Renal cortical epithelial cell (primary cell): ENCODE results near the gene MAP3K20. TPM values are rescaled to one million over a fixed set of nuclear protein-coding genes. Genes with fewer than 3 reads are reported as not detected.

Experiments used
- DNase-seq: peaks from one replicate; pipeline ENCODE4 v3.0.0-alpha.2; 2011; ENCODE audit warnings: low read depth
- total RNA-seq: library from RNA; depleted of rRNA; stranded (reverse); fragments of >200 nt; gene quantifications from 2 replicates; pipeline ENCODE4 v1.2.3, GENCODE V29; 2014

MAP3K20 gene
- total RNA-seq, 1 donor from 2014 or later: 28.5 TPM

DNA sequence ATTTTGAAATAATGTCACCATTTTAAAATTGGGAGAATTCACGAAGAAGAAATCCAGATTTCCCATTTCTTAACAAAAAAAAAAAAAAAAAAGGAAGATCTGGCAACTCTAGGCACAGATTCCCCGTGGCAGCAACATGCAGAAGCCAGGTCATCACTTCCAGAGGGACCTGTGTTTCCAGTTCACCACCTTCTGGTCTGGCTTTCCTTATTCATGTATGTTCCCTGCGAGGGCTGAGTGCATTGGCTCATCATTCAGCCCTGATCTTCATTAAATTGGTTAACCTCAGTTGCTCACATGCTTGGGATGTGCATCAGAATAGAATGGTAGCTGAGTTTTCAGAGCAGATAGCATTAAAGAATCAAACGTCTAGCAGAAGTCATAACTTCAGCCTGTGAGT lies 25.0 kb upstream of the MAP3K20 start:
- DNase-seq: no peak

DNA sequence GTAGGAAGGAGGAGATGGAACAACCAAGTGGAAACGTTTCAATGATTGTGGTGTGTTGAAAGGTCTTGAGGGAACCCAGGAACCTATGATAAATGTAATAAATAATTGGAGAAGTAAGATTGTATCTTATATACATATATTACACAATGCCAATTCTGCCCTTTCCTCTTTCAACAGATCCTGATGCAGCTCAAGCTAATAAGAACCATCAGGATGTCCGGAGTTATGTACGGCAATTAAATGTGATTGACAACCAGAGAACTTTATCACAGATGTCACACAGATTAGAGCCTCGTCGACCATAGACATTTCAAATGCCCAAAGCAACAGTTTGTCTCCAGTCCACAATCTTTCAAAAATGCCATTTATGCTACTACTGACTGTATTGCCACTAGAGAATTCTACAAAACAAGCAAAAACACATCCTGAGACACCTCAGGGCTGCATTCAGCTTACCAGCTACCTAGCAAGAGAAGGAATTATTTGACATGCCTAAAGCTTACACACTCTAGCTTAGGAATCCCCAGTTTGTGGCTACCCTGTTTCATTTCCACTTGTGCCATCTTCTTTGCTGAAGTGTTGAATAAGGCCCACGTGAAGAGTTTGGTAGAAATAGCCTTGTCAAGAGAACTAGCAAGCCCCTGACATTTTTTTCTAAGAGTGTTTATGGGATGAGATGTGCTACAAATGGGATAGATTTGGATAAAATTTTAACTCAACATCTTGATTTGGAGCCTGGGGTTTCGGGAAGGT lies 24.0 kb upstream of the MAP3K20 start:
- no peak for DNase-seq

- peak; percentile 43 for DNase-seq
These were observed 22.5 kb upstream of the MAP3K20 start for GRCh38 chr2:173053043-173053699.

DNA sequence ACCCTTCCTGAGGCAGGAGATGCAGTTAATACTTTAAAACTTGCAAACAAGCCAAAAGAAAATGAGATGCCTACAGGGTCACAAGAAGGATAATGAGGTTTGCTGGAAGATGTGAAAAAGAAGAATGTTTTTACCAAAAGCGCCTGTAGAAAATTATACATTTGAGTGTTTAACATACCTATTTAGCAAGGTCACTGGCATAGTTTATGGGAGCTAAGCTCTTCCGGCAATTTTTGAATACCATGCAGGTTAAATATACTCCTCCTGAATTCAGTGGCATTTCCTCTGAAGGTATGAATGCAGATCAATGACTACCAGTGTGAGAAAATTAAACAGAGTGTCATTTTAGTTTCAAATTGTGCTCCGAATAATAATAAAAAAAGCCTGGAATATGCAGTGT lies 21.2 kb upstream of the MAP3K20 start:
- DNase-seq: no peak

DNA sequence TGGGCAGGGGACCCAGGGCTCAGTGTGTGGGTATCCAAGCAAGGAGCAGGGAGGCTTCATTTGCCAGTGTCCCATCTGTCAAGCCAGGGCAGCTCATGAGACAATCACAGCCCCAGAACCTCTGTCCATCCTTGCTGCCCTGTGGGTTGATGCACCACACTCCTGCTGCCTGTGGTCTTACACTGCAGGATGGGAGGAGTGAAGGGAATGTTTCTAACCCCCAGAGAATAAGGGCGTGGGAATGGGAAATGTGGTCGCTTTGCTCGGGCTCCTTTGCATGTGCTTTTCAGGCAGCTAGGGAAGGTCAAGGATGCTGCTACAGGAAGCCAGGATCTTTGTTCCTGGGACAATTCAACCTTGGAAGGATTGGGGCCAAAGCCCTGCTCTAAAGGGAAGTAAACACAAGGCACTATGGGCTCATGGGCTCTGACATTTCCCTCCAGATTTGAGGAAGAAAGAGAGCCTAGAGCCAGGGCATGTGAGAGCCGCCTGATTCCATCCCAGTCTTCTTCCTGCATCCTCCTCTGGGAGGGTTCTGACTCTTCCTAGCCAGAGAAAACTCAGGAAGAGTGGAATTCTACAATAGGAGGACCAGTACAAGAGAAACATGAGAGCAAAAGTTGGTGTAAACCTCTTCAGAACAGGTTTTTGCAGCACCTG lies 18.8 kb upstream of the MAP3K20 start:
- no peak for DNase-seq

DNA sequence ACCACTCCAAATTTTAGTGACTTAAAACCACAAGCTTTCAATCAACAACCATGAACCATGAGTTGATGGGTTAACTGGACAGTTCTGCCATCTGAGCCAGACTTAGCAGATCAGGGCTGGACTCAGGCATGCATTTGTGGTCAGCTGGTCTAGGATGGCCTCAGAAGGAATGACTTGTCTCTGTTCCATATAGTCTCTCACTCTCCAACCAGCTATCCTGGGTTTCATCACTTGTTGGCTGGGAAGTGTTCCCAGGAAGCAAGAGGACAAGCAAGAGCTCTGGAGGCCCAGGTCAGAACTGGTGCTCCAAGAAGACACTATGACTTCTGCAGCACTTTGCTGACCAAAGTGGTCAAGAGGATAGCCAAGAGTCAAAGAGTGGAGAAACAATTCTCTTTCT lies 17.5 kb upstream of the MAP3K20 start:
- DNase-seq: no peak

GRCh38 chr2:173058673-173059072 lies 17.0 kb upstream of the MAP3K20 start:
- no peak for DNase-seq

DNA sequence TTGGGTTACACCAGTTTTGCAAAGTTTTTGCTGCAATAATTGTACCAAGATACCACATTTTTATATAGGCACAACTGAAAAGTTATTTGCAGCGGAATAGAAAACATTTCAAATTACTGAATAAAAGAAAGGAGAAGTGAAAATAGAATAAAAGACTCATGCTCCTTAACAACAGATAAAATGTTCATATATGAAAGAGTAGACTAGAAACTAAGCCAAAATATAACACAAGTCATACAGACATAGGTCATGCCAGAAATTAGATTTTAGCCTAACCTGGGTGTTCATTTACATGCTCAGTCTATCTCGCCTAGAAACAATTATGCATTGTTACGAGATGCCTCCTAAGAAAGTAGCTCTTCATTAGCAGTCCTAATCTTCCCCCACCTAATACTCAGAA lies 16.4 kb upstream of the MAP3K20 start:
- no peak for DNase-seq

DNA sequence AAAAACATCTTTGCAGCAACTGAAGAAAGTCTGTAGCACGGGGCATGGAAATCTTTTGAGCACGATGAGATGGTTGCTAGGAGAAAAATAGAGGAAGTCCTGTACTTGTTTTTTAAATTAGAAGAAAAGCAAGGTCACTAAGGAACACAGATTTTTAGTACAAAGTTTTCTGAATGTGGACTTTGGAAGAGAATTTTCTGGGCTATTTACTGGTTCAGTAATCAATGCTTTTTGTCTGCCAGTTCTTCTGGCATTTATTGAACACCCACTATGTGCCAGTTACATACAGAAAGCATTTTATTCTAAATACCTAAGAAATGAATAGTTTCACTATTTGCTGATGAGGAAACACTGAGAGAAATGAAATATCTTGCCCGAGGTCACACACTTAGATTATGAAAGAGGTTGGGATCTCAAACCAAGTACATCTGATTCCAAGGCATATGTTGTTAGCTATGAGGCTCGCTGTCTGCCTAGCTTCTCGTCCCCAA lies 15.6 kb upstream of the MAP3K20 start:
- no peak for DNase-seq

GRCh38 chr2:173062801-173063200 lies 12.8 kb upstream of the MAP3K20 start:
- no peak for DNase-seq

DNA sequence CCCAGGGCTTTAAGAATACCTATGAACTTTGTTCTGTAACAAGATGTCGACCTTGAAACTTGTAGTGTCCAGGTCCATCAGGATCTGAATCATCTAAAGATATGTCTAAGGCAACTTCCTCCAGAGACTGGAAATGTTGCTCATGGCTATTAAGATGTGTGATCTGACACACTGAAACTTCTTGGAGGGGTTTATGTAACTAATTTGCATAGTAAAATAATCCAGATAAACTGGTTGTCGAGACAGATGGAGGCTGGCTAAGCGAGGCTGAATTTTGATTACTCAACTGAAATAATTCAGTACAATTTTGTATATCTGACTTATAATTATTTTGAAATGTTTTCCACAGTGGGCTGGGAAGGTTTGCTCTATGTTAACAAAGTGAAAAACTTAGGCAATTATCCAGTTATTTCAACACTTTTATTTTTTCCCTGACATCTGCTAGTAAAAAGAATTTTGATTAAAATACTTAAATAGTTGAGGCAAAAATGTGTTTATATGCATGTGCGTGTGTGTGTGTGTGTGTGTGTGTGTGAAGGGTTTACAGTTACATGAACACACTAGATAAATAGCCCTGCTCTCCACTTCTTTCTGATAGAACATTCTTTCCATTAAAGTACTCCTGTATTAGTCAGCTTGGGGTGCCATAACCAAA lies 11.4 kb upstream of the MAP3K20 start:
- no peak for DNase-seq

- DNase-seq: no peak
These were observed 8.6 kb upstream of the MAP3K20 start for GRCh38 chr2:173066887-173067676.

- no peak for DNase-seq
These were observed 428 bp upstream of the MAP3K20 start for GRCh38 chr2:173075056-173075780.

DNA sequence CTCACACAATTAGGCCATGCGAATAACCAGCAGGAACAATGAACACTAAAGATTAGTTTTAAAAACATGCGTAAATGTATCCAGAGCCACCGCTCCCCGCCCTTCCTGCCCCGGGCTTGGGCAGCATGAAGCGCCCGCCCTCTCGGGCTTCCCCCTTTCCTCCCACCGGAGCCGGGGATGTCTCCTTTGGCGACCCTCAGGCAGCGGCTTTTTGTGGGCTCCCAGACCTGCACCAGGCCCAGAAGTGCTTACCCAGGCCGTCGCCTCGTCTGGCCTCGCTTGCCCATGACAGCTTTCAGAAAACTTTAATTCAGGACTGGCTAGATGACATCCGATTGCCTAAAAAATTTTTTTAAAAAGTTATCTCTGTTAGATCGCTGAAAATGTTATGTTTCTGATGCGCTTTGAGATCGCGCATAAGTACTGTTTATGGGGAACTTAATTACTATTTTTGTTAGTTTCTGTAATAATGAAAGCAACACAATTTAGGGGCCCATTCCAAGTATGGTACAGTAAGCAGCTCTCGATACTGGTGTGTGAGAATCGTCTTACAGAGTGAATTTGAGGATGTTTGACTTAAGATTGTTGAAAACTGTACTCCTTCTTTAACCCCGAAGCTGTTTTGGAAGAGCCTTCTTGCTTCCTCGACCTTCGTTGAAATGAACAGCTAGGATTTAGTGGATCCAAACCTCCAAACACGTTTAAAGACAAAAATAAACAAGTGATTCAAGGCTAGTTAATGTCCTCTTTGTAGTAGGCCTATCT lies 1.1 kb downstream of the MAP3K20 start:
- DNase-seq: no peak

DNA sequence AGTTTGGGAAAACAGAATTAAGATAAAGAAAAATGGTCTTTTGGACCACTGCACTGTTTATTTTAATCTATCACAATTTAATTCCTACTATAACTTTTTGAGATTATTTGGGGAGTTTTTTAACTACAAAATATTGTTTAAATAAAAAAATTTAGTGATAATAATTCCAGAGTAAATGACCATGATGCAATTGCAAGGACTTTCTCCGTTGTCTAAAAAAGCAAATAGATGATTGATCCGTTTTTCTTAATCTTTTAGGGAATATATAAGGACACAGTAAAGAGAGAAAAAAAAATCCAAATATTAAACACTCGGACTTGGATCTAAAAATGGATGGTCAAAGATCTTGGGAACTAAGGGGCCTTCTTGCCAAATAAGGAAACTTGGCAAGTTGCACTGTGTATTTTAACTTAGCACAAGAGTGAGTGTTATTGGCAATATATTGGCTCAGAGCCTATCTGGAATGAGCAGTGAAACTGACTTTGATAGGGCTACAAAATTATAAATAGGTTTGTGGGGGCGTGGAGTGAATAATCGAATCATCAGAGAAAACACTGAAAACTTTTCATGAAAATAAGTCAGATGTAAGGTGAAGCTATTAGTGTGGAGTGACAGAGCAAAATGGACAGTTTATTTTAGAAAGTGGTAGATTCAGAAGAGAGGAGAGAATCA lies 2.0 kb downstream of the MAP3K20 start:
- no peak for DNase-seq

- DNase-seq: no peak
These were observed 3.5 kb downstream of the MAP3K20 start for GRCh38 chr2:173079141-173079540.

- DNase-seq: no peak
These were observed 4.6 kb downstream of the MAP3K20 start for GRCh38 chr2:173079973-173080860.

- peak; percentile 50 for DNase-seq
These were observed 11.0 kb downstream of the MAP3K20 start for GRCh38 chr2:173086518-173087213.
